Measurements from ENCODE around the gene THOP1. TPM values are rescaled to one million over a fixed set of nuclear protein-coding genes. Genes with fewer than 3 reads are reported as not detected.
"Not testable (repeated sequence)": the region's sequence is repeated elsewhere in the genome, so short reads cannot be mapped to it uniquely, and the experiment has no call there.

The THOP1 gene
- total RNA-seq, 1 donor from 2014 or later: 28.5 TPM

GRCh38 chr19:2814426-2814825 lies 29.1 kb downstream of the THOP1 start:
- no peak for DNase-seq (ENCODE audit: extremely low spot score in 2 of 2)
- no peak overlapping the region for H3K27ac ChIP-seq
- no peaks in the 10 kb centered on the region for H3K9me3 ChIP-seq
- H3K27me3 ChIP-seq: no peaks in the 10 kb centered on the region
- no peak overlapping the region for H3K4me3 ChIP-seq
- H3K4me1 ChIP-seq: no peaks in the 10 kb centered on the region
- TF ChIP-seq POLR2A (IDR thresholded peaks at IDR 0.05) (no peak), CTCF (IDR thresholded peaks at IDR 0.05) (no peak), POLR2AphosphoS5 (IDR thresholded peaks at IDR 0.05; ENCODE audit: insufficient read depth in 1 of 2, low read depth in 1 of 2) (no peak)
- intact Hi-C loops (cut with DNase I): no loop called here
- no peaks in the 10 kb centered on the region for H3K36me3 ChIP-seq

GRCh38 chr19:2815191-2815614 lies 29.9 kb downstream of the THOP1 start:
- TF ChIP-seq POLR2A (IDR thresholded peaks at IDR 0.05): no peak
- Histone ChIP-seq H3K27me3 (no peaks in the 10 kb centered on the region), H3K4me1 (peaks cover 2% of the 10 kb centered on the region), H3K4me3 (no peak overlapping the region), H3K27ac (no peak overlapping the region), H3K36me3 (no peaks in the 10 kb centered on the region), H3K9me3 (no peaks in the 10 kb centered on the region)
- DNase-seq (ENCODE audit: extremely low spot score in 2 of 2): no peak
- intact Hi-C loops (cut with DNase I): no loop called here

- Histone ChIP-seq H3K36me3 (no peaks in the 10 kb centered on the region), H3K4me3 (no peak overlapping the region), H3K9me3 (no peaks in the 10 kb centered on the region), H3K4me1 (peaks cover 9% of the 10 kb centered on the region), H3K27ac (no peak overlapping the region), H3K27me3 (no peaks in the 10 kb centered on the region)
- no peak for TF ChIP-seq POLR2AphosphoS5 (IDR thresholded peaks at IDR 0.05; ENCODE audit: insufficient read depth in 1 of 2, low read depth in 1 of 2)
- TF ChIP-seq CTCF (IDR thresholded peaks at IDR 0.05): no peak
- TF ChIP-seq POLR2A (IDR thresholded peaks at IDR 0.05): no peak
- no peak for DNase-seq (ENCODE audit: extremely low spot score in 2 of 2)
- intact Hi-C loops (cut with DNase I): no loop called here
Observed at GRCh38 chr19:2815923-2816322, 30.6 kb downstream of the THOP1 start.

GRCh38 chr19:2816641-2817040 lies 31.3 kb downstream of the THOP1 start:
- no peak overlapping the region for H3K4me3 ChIP-seq
- no peak for DNase-seq (ENCODE audit: extremely low spot score in 2 of 2)
- TF ChIP-seq POLR2AphosphoS5 (IDR thresholded peaks at IDR 0.05; ENCODE audit: insufficient read depth in 1 of 2, low read depth in 1 of 2) (no peak), CTCF (IDR thresholded peaks at IDR 0.05) (no peak), POLR2A (IDR thresholded peaks at IDR 0.05) (no peak)
- H3K4me1 ChIP-seq: peaks cover 13% of the 10 kb centered on the region
- H3K27me3 ChIP-seq: no peaks in the 10 kb centered on the region
- H3K9me3 ChIP-seq: no peaks in the 10 kb centered on the region
- no peak overlapping the region for H3K27ac ChIP-seq
- intact Hi-C loops (cut with DNase I): no loop called here
- no peaks in the 10 kb centered on the region for H3K36me3 ChIP-seq

GRCh38 chr19:2817237-2817829 lies 32.0 kb downstream of the THOP1 start:
- H3K4me3 ChIP-seq; DNase-seq (ENCODE audit: extremely low spot score in 2 of 2); intact Hi-C loops (cut with DNase I); H3K27ac ChIP-seq; H3K36me3 ChIP-seq; H3K27me3 ChIP-seq; H3K9me3 ChIP-seq: not testable (repeated sequence)
- H3K4me1 ChIP-seq: peaks cover 13% of the 10 kb centered on the region

GRCh38 chr19:2819540-2820111 lies 34.3 kb downstream of the THOP1 start, which contains the start of gene ZNF554:
Gene ZNF554 (plus strand): TSS chr19:2819868. CDS start chr19:2820072, 204 bp downstream.
- peak in 1 of 2 donors; percentile 89 for DNase-seq (ENCODE audit: extremely low spot score in 2 of 2)
- Histone ChIP-seq H3K9me3 (no peaks in the 10 kb centered on the region), H3K4me1 (peaks cover 13% of the 10 kb centered on the region), H3K27ac (peak within 1 kb of the TSS; percentile 64), H3K4me3 (peak within 1 kb of the TSS; percentile 61 to 98), H3K27me3 (no peaks in the 10 kb centered on the region), H3K36me3 (peaks cover 0 to 6% of the 10 kb centered on the region in 2 donors)
- intact Hi-C loops (cut with DNase I): no loop called here
- TF ChIP-seq POLR2A (IDR thresholded peaks at IDR 0.05): no peak
- peak; percentile 62 to 92 for TF ChIP-seq POLR2AphosphoS5 (IDR thresholded peaks at IDR 0.05; ENCODE audit: insufficient read depth in 1 of 2, low read depth in 1 of 2)
- peak; percentile 95 to 99 (median 96) for TF ChIP-seq CTCF (IDR thresholded peaks at IDR 0.05)
